IPS-NIHi7 (cell line): ENCODE data around the gene GUCA2A.
"Not testable (repeated sequence)": the region's sequence is repeated elsewhere in the genome, so short reads cannot be mapped to it uniquely, and the experiment has no call there.

Experiments
- DNase-seq: peaks from one replicate; pipeline ENCODE4 v3.0.0; 2012; ENCODE audit warnings: mixed read lengths; ENCODE audit errors: extremely low spot score

The GUCA2A gene, protein sequence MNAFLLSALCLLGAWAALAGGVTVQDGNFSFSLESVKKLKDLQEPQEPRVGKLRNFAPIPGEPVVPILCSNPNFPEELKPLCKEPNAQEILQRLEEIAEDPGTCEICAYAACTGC

DNA sequence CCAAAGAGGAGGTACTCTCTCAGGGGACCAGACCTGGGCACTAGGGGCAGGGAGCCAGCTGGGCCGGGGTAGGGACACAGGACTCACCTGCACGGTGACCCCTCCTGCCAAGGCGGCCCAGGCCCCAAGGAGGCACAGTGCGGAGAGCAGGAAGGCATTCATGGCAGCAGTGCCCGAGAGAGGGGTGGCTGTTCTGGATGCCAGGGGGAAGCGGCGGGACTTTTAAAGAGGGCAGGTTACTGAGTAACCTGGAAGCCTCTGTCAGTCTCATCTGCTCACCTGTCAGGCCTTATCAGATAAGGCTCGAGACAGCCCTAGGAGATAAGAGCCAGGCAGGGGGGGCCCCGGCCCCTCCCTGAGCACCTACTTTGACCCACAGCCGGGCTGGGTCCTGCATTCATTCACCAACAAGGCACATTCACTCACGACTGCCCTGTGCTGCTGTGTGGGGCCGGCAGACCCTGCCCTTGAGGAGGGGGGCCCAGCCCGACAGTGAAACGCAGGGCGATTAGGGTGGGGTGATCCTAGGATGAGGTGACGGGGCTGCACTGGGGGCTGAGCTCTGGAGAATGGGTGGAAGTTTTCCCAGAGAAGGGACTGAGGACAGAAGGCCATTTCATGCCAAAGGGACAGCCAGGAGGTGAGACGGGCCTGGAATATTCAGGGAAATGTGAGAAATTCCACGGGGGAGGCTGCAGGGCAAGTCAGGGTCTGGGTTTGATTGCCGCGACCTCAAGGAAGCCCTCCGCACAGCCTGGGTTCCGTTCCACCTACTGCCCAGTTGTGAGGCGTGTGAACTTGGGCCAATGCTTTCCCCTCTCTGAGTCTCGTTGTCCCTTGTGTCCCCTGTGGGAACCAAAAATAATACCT lies at the start of gene GUCA2A:
TSS of gene GUCA2A (minus strand) at position 195 of the 870 bp plus-strand sequence. CDS start at position 162, 33 bp downstream.
- DNase-seq, result no peak

DNA sequence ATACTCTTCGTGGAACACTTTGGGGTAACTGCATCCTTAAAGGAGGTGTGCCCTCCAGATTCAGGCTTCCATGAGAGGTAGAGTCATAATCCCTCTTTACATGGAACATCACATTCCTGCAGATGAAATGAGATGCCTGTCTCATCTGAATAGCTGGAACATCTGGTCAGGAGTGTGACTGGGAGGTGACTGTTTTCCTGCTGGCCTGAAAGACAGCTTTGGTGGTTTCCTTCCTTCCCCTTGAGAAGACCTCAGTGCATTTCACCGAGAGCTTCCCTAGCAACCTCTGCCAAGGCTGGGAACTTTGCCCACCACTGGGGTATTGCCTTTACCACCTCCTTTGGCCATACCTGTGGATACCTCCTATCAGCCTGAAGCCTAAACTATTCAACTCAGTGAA lies 46.7 kb upstream of the GUCA2A start:
- DNase-seq, result no peak

DNA sequence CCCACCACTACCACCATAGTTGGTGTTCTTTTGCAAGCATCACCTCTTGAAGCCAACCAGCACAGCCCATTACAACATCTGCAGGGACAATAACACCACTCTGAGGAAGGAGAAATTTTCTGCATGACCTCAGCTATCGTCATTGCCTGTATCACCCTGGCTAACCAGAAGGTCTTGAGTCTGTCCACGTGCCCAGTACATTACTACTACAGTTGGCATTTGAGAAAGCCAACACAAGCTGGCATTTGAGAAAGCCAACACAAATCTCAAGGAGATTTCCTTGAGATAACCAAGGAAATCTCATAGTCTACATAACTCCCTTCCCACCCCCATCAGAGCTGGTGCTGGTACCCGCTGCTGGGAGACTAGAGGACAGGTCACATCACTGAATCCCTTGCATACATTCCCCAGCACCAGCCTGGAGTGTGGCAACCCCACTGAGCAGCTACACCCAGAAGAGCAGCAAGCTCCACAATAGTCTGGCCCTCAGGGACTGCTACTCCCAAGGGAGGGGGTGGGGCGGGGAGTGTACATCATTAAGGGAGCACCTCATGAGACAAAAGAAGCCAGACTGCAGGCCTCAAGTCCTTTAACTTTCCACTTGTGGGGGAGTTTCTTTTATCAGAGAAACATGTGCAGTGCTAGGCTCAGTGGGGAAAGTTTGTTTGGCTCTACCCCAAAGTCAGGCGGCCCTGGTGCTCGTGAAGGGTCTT lies 46.0 kb upstream of the GUCA2A start:
- no peak for DNase-seq

DNA sequence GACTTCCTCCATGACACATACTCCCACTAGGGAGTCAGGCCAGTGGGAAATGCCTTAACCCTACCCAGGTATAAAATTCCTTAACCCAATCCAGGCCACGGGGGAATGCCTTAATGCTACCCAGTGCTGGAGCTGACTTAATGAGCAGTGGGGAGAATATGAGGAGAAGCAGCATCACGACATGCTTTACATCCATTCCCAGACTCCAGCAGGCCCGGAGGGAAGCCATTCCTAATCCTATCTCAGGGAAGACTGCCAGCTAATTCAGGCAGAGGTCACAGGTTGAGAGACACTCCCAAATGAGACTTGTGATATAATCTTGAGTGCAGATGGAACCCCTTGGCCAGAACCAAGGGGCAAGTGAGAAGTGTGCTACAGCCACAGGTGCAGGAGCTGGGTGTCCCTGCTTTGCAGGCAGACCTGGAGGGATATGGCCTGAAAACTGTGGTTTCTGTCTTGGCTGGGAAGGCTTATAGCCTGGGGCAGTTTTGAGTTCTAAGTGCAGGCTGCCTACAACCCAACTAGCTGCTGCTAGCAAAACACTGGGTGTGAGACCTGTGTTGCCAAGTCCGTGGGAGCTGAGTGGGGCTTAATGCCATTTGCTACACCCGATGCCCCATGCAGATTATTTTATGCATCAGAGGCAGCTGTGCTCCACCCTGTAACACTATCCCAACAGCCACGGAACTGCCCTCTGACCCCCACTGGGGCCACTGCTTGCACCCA lies 45.1 kb upstream of the GUCA2A start:
- DNase-seq, result no peak

DNA sequence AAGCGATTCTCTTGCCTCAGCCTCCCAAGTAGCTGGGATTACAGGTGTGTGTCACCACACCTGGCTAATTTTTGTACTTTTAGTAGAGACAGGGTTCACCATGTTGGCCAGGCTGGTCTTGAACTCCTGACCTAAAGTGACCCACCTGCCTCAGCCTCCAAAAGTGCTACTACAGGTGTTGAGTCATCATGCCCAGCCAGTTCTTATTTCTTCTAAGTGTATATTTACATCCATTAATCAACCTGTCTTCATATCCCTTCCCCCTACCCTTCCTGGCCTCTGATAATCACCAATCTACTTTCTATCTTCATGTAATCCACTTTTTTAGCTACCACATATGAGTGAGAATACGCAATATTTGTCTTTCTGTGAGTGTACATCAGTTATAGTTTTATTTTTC lies 42.4 kb upstream of the GUCA2A start:
- not testable (repeated sequence) for DNase-seq

DNA sequence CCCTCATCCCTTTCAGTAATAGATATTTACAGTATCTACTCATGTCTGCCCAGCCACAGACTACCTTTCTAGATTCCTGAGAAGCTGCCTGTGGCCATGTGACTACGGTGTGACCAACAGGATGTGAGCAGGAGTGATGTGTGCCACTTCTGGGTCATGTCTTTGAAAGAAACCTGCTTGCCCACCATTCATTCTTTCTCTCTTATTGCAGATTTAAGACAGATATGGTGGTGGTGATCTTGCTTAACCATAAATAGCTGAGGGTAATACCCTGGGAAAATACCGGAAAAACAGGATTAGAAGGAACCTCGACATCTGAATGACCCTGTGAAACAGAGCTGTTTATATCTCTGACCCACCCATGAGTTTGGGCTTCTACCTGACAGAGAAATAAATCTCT lies 41.6 kb upstream of the GUCA2A start:
- no peak for DNase-seq

DNA sequence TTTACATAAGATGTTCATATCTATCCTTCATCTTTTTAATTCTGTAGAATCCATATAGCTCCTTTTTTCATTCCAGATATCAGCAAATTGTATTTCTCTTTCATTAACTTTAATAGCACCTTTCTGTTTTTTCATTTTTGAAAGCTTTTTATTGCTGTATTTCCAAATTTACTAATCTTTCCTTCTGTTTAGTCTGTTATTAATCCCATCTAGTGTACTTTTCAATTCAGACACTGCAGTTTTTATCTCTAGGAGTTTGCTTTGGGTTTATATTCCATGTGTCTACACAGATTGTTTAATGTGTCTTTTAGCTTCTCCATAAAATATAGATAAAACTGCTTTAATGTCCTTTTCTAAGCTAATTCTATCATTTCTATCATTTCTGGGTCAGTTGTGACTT lies 37.4 kb upstream of the GUCA2A start:
- DNase-seq, result no peak

DNA sequence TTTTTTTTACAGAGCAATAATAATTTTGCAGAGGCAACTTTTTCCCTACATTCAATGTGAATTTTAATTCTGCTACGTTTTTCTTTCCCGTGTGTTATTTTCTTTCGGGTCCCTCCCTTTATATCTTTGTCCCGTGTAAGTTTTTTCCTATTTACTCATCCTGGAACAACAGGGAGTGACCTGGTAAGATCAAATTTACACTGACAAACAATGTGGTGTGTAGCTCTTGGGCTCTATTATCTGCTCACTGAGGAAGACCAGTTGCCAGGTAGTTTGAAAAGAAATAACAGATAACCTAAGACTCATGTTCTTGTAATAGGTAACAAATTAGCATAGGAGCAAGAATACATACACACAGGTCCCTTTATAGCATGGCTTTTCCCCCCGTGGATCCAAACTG lies 33.7 kb upstream of the GUCA2A start:
- DNase-seq, result no peak

DNA sequence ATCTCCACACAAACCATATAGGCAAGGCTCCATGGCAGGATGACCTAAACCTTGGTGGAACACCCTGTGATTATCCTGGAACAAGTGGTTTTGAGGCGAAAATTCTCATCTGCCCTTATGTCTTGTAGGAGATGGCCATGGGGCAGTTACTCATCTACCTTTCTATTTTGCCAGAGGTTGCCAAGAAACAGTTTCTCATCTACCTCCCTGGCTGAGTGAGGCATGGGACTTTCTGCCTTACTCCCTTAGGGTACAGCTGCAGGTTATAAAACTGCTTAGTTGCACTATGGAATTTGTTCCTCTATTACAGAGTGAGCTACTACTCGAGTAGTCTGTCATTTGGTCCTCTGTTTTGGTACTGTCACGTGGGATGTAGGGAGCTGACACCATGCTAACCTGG lies 31.3 kb upstream of the GUCA2A start:
- no peak for DNase-seq

DNA sequence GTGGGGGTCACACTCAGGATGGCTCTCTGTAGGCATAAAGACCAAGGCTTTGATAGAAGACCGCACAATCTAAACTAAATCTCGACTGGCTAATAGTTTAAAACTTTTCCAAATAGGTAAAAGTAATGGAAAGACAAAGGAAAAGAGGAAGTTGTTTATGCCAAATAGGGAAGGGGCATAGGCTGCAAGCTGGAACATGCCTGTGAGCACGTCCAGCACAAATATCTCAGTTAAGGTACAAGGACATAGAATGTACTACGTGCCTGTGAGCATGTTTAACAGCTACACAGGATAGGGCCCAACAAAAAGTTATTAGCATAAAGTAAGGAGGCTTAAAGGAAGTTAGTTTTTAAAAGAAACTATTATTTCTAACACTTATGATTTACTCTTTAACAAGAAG lies 27.6 kb upstream of the GUCA2A start:
- DNase-seq, result no peak

DNA sequence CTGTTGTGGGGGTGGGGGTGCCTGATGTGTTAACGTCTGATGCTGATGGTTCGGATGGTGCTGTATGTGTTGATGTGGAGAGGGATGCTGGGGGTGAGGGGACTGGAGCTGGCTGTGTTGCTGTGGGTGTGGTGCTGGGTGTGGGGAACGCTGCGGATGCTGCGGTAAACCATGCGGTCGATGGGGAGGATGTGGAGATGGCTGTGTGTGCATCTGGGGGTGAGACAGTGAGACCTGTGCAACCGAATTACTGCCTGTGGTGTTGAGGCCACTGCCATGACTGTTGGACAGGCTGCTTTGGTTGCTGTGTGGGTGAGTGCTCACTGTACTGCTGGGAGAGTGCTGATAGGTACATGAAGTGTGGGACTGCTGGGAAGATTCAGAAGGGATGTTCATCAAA lies 26.8 kb upstream of the GUCA2A start:
- DNase-seq, result no peak

DNA sequence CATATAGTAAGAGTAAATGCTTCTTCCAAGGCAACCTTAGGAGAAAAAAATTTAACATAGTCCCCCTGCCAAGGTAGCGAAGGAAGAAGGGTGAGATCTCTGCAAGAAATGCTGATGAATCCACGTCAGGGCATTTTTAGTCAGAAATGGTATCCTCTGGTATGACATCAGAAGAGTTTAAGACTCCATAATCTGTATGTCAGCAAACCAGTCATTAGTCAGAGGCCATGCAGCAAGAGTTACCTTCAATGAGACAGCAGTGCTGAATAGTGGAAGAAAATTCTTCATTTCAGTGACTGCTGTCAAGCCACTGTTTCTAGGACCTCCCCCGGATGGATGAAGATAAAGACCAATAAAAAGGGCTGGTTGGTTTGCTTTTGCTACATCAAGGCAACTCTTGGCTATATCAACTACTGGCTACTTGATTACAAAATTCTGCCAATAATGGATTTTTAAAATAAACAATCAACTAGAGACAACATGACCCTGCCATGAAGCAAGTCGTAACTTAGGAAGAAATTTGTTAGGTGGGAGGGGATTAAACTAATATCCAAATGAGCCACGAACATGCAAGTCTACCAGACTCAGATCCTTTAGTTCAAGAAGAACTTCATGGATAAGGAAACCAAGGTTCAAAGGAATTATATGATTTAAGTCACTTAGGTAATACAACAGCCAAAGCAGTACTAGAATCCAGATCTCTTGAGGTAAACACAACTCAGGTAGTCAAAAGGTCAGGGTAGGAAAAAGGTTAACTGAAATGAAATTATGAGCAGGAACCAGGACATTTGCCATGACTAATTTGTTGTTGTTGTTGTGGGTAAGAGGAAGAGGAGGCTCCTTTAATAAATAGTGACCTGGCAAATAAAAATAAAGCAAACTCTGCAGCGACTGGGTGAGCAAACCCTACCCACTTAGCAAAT lies 25.6 kb upstream of the GUCA2A start:
- no peak for DNase-seq

DNA sequence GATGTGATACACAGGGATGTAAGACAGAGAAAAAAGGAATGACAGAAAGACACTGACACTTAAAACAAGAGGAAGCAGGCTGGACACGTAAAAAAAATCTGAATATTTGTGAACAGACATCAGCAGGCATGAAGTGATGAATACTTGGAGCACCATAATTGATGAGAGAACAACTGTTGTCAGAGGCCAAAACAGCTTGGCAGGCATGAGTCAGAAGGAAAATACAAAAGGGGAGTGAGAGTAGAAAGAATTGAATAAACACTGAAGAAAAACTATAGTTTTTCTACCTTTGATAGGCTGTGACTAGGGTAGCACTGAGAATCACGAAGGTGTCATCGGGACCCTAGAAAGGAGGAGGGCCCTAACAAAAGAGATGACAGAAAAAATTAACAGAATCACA lies 21.6 kb upstream of the GUCA2A start:
- no peak for DNase-seq

DNA sequence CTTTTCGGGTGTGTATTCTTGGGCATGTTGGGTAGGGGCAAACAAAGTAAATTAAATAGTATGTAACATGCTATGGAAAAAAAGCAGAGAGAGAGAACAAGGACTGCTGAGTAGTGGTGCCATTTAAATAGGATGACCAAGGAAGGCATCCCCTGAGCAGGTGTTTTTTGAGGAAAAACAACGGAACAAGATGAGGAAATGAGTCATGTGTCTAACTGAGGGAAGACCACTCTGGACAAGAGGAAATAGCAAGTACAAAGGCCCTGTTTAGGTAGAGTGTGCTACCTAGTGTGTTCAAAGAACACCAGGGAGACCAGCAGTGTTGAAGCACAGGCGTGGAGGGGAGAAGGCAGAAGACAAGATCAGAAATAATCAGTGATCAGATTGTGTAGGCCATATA lies 20.1 kb upstream of the GUCA2A start:
- no peak for DNase-seq

DNA sequence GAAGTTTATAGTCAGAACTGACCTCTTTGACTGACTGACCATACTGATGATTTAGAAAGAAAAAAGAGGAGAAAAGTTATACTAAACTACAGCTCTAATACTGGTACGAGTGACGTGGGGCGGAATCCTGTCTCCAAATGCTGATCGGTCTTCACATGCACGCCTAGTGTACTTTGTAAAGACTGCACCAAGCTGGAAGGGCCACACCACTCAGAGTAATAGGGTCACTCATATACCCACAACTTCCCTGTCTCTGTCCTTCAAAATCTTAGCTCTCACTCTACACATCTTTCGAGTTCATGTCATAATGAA lies 19.4 kb upstream of the GUCA2A start:
- no peak for DNase-seq

DNA sequence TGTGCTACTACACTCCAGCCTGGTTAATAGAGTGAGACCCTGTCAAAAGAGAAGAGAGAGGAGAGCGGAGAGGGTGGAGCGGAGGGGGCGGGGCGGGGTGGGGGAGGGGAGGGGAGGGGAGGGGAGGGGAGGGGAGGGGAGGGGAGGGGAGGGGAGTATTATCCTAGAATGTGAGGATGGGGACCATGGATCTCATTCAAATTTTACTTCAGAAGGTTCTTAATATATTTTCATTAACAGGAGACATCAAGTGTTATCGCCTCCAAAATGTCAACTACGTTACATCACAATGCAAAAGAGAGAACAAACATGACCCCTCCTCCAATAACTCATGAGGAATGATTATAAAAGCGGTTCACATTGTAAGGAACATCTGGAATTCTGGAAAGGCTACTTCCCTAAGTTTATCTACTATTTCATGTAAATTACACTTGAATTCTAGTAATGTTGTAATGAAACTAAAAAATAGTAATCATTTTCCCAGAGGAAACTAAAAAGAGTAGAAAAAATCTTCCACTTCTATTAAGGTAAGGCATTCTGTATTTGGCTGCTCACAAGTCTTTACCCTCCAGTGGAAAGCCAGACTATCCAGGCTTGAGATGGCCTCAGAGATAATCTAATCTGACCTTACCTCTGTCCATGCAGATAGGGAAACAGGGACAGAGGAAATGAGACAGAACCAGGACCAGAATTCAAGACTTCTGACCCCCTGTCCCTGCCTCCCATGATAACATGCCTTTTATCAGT lies 18.8 kb upstream of the GUCA2A start:
- DNase-seq, result no peak

DNA sequence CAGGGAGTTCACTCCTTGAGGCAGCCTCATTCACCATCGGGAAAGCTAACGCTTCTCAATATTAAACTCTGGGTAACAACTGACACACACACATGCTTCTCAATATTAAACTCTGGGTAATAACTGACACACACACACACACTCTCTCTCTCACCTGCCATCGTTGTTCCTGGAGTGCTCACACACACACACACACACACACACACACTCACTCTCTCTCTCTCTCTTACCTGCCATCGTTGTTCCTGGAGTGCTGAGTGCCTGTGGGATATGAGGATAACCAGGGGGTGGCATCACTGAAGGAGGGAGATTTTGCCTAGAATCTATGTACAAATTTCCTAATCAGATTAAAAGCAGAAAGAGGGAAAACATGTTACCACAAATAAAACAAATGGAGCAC lies 17.1 kb upstream of the GUCA2A start:
- DNase-seq, result no peak

DNA sequence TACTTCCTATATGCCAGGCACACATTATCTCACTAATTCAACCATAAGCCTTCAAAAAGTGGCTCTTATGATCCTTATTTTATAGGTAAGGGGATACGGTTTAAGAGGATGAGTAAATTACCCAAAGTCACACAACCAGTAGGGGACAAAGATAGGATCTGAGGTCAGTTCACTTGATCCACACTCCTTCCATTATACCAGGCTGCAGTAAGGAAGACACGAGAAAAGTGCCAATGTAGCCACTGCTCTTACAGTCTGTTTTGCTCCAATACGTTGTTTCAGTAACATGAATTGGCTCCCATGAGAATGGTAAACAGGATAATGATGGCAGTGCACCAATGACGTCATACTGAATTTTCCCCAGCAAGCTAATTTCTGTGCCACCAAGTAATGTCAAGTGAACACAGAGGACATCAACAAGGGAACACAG lies 15.4 kb upstream of the GUCA2A start:
- no peak for DNase-seq

DNA sequence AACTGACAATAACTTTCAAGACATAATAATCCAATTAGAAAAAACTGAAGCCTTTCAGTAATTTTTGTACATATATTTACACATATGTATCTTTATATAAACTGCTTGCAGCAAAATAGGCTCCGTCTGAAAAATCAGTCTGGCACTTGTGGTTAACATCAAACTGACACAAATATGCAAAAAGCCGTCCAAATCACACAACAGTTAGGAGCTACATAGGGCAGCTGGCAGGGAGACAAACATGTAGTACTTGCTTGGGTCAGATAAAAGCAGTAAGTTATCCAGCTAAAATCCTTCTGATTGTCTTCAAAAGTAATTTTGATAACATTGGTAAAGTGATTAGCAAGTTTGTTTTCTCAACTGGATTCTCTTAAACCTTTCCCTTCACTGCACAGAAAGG lies 14.7 kb upstream of the GUCA2A start:
- no peak for DNase-seq

DNA sequence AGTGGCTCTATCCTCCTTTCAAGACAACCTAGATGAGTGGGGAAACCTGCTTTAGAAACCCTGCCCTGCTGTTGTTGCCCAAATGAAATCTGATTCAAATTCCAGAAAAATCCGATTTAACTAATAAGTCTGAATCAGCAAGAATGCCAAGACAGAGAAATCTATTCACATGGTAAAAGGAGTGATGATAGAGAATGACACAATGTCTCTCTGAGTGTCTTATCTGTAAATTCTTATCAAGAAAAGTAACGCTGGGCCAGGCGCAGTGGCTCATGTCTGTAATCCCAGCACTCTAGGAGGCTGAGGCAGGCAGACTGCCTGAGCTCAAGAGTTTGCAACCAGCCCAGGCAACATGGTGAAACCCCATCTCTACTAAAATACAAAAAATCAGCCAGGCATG lies 13.7 kb upstream of the GUCA2A start:
- no peak for DNase-seq

DNA sequence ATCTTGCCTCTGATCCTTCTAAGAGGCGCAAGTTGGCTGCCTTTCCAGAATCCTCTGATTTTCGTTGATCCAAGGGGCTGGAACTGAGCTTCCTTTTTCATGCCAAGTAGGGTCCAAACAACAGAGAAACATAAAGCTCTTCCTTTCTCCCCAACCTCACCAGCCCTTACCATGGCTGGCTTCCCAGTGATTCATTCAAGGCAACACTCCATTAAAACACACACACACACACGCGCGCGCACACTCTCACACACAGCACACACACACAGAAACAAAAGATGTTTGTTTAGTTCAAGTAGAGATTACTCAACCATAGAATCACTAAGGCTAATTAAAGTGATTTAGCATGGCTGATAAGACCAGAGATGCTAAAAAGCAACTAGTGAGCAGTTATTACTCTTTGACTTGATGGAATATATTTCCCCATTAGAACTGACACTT lies 13.0 kb upstream of the GUCA2A start:
- DNase-seq, result no peak
